Left lung (tissue), 10 donors: ENCODE data around the gene DENND2D. TPM values are rescaled to one million over a fixed set of nuclear protein-coding genes. Genes with fewer than 3 reads are reported as not detected.

ENCODE experiments used
- ATAC-seq: fragments of 200-7000 bp; cut with Tn5 transposase; one replicate; pipeline ENCODE4 v1.9.1; 2020; ENCODE audit warnings: moderate library complexity
- DNase-seq, 4 donors: peaks; one replicate each; pipeline ENCODE4 v3.0.0-alpha.2; 2013 to 2020
- H3K27ac ChIP-seq, 2 donors: fragments of 200-600 bp; sonication (generic) in 1 of 2; one replicate each; pipeline versions ENCODE4 v1.5.0 to v1.8.0; 2020 to 2021
- H3K27me3 ChIP-seq, 2 donors: fragments of 200-600 bp; sonication (generic) in 1 of 2; one replicate each; pipeline versions ENCODE4 v1.5.0 to v1.8.0; 2020 to 2021
- H3K36me3 ChIP-seq, 2 donors: fragments of 200-600 bp; sonication (generic) in 1 of 2; one replicate each; pipeline versions ENCODE4 v1.5.0 to v1.8.0; 2020 to 2021
- H3K4me1 ChIP-seq, 2 donors: fragments of 200-600 bp; one replicate each; pipeline ENCODE4 v1.8.0; 2021
- H3K4me3 ChIP-seq, 2 donors: fragments of 200-600 bp; sonication (generic) in 1 of 2; one replicate each; pipeline versions ENCODE4 v1.5.0 to v1.8.0; 2020 to 2021; ENCODE audit warnings: mild to moderate bottlenecking in 1 of 2
- H3K9me3 ChIP-seq, 2 donors: fragments of 200-600 bp; sonication (generic) in 1 of 2; one replicate each; pipeline versions ENCODE4 v1.5.0 to v1.8.0; 2020 to 2021
- intact Hi-C, 2 donors: fragments of 100-400 bp; cut with DNase I; formaldehyde crosslinking; loops; one replicate each; pipeline versions ENCODE4 v1.11.2 to v1.14.2; 2022
- polyA plus RNA-seq, 6 donors: library from polyadenylated mRNA; unstranded; fragments of 120-200 nt; gene quantifications; one replicate each; pipeline ENCODE4 v1.2.1, GENCODE V29; 2013; ENCODE audit not compliant: insufficient read length in 6 of 6
- total RNA-seq, 2 donors: library from RNA; stranded (reverse); fragmentation: NEBNext Ultra II Directional; extraction: Animal tissue kit (Norgen Biotek cat#: 25700); gene quantifications; one replicate each; pipeline ENCODE4 v1.2.1, GENCODE V29; 2021
- TF ChIP-seq, protein P1 (sequence below), 2 donors: fragments of 200-600 bp; sonication (generic) in 1 of 2; IDR thresholded peaks; one replicate each; pipeline versions ENCODE4 v1.5.0 to v1.8.0; 2021; ENCODE audit warnings: antibody characterized with exemption in 2 of 2
- donor health status: DM: no; HTN: yes; CAD: no.
- donor health status: DM: no; HTN: no; CAD: no.

DENND2D gene
- total and polyA plus RNA-seq, 8 donors = 19.5 to 78.8 (median 25.5) TPM

- intact Hi-C loops = no loop called here
- DNase-seq (no peak), ATAC-seq (no peak)
- H3K9me3 ChIP-seq = no peaks in the 10 kb centered on the region
- H3K27ac ChIP-seq = no peak overlapping the region
- H3K4me3 ChIP-seq = no peak overlapping the region
- H3K4me1 ChIP-seq = peaks cover 0 to 11% of the 10 kb centered on the region in 2 donors
- TF ChIP-seq, protein P1, sequence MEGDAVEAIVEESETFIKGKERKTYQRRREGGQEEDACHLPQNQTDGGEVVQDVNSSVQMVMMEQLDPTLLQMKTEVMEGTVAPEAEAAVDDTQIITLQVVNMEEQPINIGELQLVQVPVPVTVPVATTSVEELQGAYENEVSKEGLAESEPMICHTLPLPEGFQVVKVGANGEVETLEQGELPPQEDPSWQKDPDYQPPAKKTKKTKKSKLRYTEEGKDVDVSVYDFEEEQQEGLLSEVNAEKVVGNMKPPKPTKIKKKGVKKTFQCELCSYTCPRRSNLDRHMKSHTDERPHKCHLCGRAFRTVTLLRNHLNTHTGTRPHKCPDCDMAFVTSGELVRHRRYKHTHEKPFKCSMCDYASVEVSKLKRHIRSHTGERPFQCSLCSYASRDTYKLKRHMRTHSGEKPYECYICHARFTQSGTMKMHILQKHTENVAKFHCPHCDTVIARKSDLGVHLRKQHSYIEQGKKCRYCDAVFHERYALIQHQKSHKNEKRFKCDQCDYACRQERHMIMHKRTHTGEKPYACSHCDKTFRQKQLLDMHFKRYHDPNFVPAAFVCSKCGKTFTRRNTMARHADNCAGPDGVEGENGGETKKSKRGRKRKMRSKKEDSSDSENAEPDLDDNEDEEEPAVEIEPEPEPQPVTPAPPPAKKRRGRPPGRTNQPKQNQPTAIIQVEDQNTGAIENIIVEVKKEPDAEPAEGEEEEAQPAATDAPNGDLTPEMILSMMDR (IDR thresholded peaks at IDR 0.05) = no peak
- peaks cover 0 to 70% of the 10 kb centered on the region in 2 donors for H3K36me3 ChIP-seq
- H3K27me3 ChIP-seq = no peaks in the 10 kb centered on the region
Observed at GRCh38 chr1:111163363-111163762, 37.1 kb downstream of the DENND2D start.

DNA sequence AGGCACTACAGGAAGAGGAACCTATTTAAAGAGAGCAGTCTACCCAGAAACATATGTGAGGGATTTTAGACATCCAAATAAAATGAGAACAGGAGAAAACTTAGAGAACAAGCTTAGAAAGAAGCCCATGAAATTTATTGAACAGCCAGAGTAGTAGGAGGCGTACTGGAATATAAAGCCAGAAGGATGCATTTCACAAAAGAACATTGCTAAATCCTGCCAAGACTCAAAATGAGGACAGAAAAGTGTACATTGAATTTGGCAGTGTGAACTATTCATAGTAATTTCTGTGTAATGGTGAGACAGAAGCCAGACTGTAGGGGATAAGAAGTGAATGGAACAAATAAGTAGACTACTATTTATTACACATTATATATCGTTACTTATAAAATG is 38.0 kb downstream of the DENND2D start:
- H3K4me1 ChIP-seq = peaks cover 0 to 11% of the 10 kb centered on the region in 2 donors
- intact Hi-C loops = no loop called here
- peaks cover 0 to 69% of the 10 kb centered on the region in 2 donors for H3K36me3 ChIP-seq
- ATAC-seq (no peak), DNase-seq (no peak)
- H3K4me3 ChIP-seq = no peak overlapping the region
- no peak overlapping the region for H3K27ac ChIP-seq
- TF ChIP-seq, protein P1 (IDR thresholded peaks at IDR 0.05) = no peak
- H3K9me3 ChIP-seq = no peaks in the 10 kb centered on the region
- no peaks in the 10 kb centered on the region for H3K27me3 ChIP-seq

- Histone ChIP-seq H3K36me3 (peaks cover 0 to 67% of the 10 kb centered on the region in 2 donors), H3K4me1 (peaks cover 0 to 11% of the 10 kb centered on the region in 2 donors), H3K9me3 (no peaks in the 10 kb centered on the region), H3K27me3 (no peaks in the 10 kb centered on the region), H3K4me3 (no peak overlapping the region), H3K27ac (no peak overlapping the region)
- TF ChIP-seq, protein P1 (IDR thresholded peaks at IDR 0.05) = no peak
- intact Hi-C loops = no loop called here
- no peak for DNase-seq
- no peak for ATAC-seq
Observed at GRCh38 chr1:111161843-111162487, 38.5 kb downstream of the DENND2D start.

DNA sequence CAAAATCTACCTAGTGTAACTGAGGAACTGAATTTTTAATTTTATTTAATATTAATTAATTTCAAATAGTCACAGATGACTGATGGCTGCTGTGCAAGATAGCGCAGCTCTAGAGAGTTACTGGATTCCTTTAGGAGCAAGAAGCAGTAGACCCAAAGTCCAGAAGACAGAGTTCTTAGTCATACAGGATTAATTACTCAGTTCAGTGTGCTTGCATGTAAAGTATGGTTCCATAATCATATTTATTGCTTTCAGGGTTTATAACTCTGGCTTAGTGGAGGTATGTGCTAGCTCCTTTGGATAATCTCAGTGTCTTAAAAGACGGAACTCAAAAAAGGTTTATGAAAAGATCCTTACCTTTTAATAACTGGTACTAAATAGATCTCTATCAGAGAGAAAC is 43.0 kb downstream of the DENND2D start:
- no peak for DNase-seq
- Histone ChIP-seq H3K27ac (no peak overlapping the region), H3K27me3 (no peaks in the 10 kb centered on the region), H3K36me3 (peaks cover 0 to 69% of the 10 kb centered on the region in 2 donors), H3K9me3 (no peaks in the 10 kb centered on the region), H3K4me1 (peaks cover 0 to 19% of the 10 kb centered on the region in 2 donors), H3K4me3 (no peak overlapping the region)
- no peak for ATAC-seq
- TF ChIP-seq, protein P1 (IDR thresholded peaks at IDR 0.05) = no peak
- intact Hi-C loops = no loop called here

GRCh38 chr1:111154021-111154999 is 46.1 kb downstream of the DENND2D start:
- intact Hi-C loops = no loop called here
- TF ChIP-seq, protein P1 (IDR thresholded peaks at IDR 0.05) = no peak
- no peak for ATAC-seq
- DNase-seq = no peak
- no peaks in the 10 kb centered on the region for H3K27me3 ChIP-seq
- no peaks in the 10 kb centered on the region for H3K9me3 ChIP-seq
- H3K36me3 ChIP-seq = peaks cover 0 to 65% of the 10 kb centered on the region in 2 donors
- no peak overlapping the region for H3K27ac ChIP-seq
- no peak overlapping the region for H3K4me3 ChIP-seq
- peaks cover 0 to 33% of the 10 kb centered on the region in 2 donors for H3K4me1 ChIP-seq
